ENCODE measurements around the gene LRRC10B.

GRCh38 chr11:61549662-61550568 lies 41.4 kb downstream of the LRRC10B start:
- TF ChIP-seq, protein P1, sequence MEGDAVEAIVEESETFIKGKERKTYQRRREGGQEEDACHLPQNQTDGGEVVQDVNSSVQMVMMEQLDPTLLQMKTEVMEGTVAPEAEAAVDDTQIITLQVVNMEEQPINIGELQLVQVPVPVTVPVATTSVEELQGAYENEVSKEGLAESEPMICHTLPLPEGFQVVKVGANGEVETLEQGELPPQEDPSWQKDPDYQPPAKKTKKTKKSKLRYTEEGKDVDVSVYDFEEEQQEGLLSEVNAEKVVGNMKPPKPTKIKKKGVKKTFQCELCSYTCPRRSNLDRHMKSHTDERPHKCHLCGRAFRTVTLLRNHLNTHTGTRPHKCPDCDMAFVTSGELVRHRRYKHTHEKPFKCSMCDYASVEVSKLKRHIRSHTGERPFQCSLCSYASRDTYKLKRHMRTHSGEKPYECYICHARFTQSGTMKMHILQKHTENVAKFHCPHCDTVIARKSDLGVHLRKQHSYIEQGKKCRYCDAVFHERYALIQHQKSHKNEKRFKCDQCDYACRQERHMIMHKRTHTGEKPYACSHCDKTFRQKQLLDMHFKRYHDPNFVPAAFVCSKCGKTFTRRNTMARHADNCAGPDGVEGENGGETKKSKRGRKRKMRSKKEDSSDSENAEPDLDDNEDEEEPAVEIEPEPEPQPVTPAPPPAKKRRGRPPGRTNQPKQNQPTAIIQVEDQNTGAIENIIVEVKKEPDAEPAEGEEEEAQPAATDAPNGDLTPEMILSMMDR (IDR thresholded peaks at IDR 0.05 in 2 of 3, conservative IDR thresholded peaks at IDR 0.05 in 1 of 3; ENCODE audit: borderline replicate concordance in 1 of 3, insufficient read depth in 1 of 3, low read depth in 2 of 3, low read length in 2 of 3) = no peak
- TF ChIP-seq SIN3A (IDR thresholded peaks at IDR 0.05; ENCODE audit: low read depth) (no peak), JUND (IDR thresholded peaks at IDR 0.05) (no peak), RAD21 (IDR thresholded peaks at IDR 0.05; ENCODE audit: low read depth) (no peak), POLR2A (IDR thresholded peaks at IDR 0.05; ENCODE audit: borderline replicate concordance, extremely low read depth, insufficient read depth, insufficient read length) (no peak), ZFX (IDR thresholded peaks at IDR 0.05) (no peak), EGR1 (IDR thresholded peaks at IDR 0.05; ENCODE audit: low read depth) (no peak), EZH2phosphoT487 (IDR thresholded peaks at IDR 0.05; ENCODE audit: borderline replicate concordance) (no peak), EZH2 (IDR thresholded peaks at IDR 0.05) (no peak), MAX (IDR thresholded peaks at IDR 0.05) (no peak), REST (IDR thresholded peaks at IDR 0.05; ENCODE audit: low read depth) (no peak)

Measured in HCT116 (cell line).